Natural killer cell (primary cell): ENCODE results near the gene SPEF1. TPM values are rescaled to one million over a fixed set of nuclear protein-coding genes. Genes with fewer than 3 reads are reported as not detected.

Experiments used
- ATAC-seq, 3 donors: fragments of 150-1000 bp in 2 of 3; fragments of 200-7000 bp in 1 of 3; cut with Tn5 transposase; 1 replicate in 1 of 3; 2 replicates in 2 of 3; pipeline ENCODE4 v1.10.0; 2021; ENCODE audit warnings: mild to moderate bottlenecking in 2 of 3, moderate library complexity in 2 of 3
- DNase-seq, 2 donors: peaks; one replicate each; pipeline versions ENCODE4 v3.0.0 to v3.0.0-alpha.2; 2013 to 2021; ENCODE audit warnings: mixed read lengths in 1 of 2
- H3K27ac ChIP-seq: one replicate; pipeline ENCODE4 v1.5.1; 2013; ENCODE audit warnings: mild to moderate bottlenecking, low read length
- H3K27me3 ChIP-seq: one replicate; pipeline ENCODE4 v1.6.1; 2013; ENCODE audit warnings: low read length; ENCODE audit not compliant: control insufficient read depth, insufficient read depth
- H3K36me3 ChIP-seq: one replicate; pipeline ENCODE4 v1.6.1; 2013; ENCODE audit warnings: low read length; ENCODE audit not compliant: control insufficient read depth, insufficient read depth
- H3K4me1 ChIP-seq: one replicate; pipeline ENCODE4 v1.6.1; 2013; ENCODE audit warnings: low read length; ENCODE audit not compliant: control insufficient read depth, insufficient read depth
- H3K4me3 ChIP-seq: one replicate; pipeline ENCODE4 v1.5.1; 2013; ENCODE audit warnings: low read length
- H3K9me3 ChIP-seq: one replicate; pipeline ENCODE4 v1.6.1; 2013; ENCODE audit warnings: low read length; ENCODE audit not compliant: control insufficient read depth, insufficient read depth
- H3K27ac Mint-ChIP-seq, 2 donors: one replicate each; pipeline ENCODE4 v1.8.0; 2022; ENCODE audit warnings: mild to moderate bottlenecking in 2 of 2, mixed read lengths in 2 of 2, moderate library complexity in 1 of 2
- H3K27me3 Mint-ChIP-seq, 2 donors: one replicate each; pipeline ENCODE4 v1.8.0; 2022; ENCODE audit warnings: low read depth in 2 of 2, mixed read lengths in 2 of 2
- H3K36me3 Mint-ChIP-seq: one replicate; pipeline ENCODE4 v1.8.0; 2022; ENCODE audit warnings: mixed read lengths
- H3K4me1 Mint-ChIP-seq, 2 donors: one replicate each; pipeline ENCODE4 v1.8.0; 2022; ENCODE audit warnings: mixed read lengths in 2 of 2
- H3K4me3 Mint-ChIP-seq: one replicate; pipeline ENCODE4 v1.8.0; 2022; ENCODE audit warnings: mild to moderate bottlenecking, moderate library complexity, mixed read lengths
- H3K9me3 Mint-ChIP-seq, 2 donors: one replicate each; pipeline ENCODE4 v1.8.0; 2022; ENCODE audit warnings: mixed read lengths in 2 of 2
- WGBS: methylation state at CpG from one replicate; pipeline ENCODE4 v1.1.7; 2013; ENCODE audit warnings: missing lambda C conversion rate; ENCODE audit not compliant: insufficient coverage; 5-methylcytosine and 5-hydroxymethylcytosine counted together
- intact Hi-C: fragments of 100-400 bp; cut with micrococcal nuclease; formaldehyde crosslinking; loops from one replicate; pipeline ENCODE4 v1.14.2; 2022
- total RNA-seq, 4 donors: library from RNA; stranded (reverse); fragments of 120-200 nt in 1 of 4; gene quantifications; one replicate each; pipeline versions ENCODE4 v1.2.3 to v1.2.4, GENCODE V29; 2013 to 2022
- TF ChIP-seq, protein P1 (sequence below): fragments of 200-600 bp; IDR thresholded peaks from one replicate; pipeline ENCODE4 v1.8.0; 2022; ENCODE audit warnings: antibody characterized with exemption

Gene SPEF1
- total RNA-seq, 3 donors from 2014 or later (not counting 1 experiment from before 2014, with no cell fraction given), result 0.23 TPM; not detected in 2

DNA sequence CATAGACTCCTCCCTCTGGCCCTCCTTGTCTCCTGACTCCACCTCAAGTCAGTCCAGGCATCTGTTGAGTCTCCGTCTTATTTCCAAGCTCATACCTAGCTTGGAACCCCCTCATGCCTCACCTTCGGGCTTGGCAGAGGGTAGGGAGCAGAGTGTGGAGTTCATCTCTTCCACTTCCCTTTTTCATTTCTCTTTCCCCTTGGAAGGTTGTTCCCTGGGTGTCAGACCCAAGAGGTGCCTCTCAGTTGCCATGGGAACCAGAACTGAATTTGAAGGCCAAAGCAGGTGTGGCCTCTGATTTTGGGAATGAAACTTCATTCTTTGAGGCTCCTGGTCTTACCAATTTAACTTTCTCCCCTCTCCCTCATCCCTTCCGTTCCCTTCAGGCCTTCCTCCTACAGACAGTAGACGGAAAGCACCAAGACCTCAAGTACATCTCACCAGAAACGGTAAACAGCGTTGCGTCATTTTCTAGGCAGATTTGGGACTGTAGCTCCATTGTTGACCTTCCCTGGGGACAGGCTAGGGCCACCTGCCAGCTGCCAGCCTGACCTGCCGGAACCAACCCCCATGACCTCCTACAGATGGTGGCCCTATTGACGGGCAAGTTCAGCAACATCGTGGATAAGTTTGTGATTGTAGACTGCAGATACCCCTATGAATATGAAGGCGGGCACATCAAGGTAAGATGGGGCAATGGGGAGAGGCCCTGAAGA lies 21.4 kb upstream of the SPEF1 start:
- Mint-ChIP-seq H3K4me3 (peak overlapping the region; percentile 6), H3K36me3 (peaks cover 19% of the 10 kb centered on the region), H3K4me1 (peaks cover 38 to 72% of the 10 kb centered on the region in 2 donors), H3K27ac (peak overlapping the region in 1 of 2 donors; percentile 73), H3K27me3 (no peaks in the 10 kb centered on the region), H3K9me3 (no peaks in the 10 kb centered on the region)
- Histone ChIP-seq H3K27ac (no peak overlapping the region), H3K4me3 (no peak overlapping the region), H3K9me3 (no peaks in the 10 kb centered on the region), H3K27me3 (no peaks in the 10 kb centered on the region), H3K36me3 (peaks cover 73% of the 10 kb centered on the region), H3K4me1 (peaks cover 93% of the 10 kb centered on the region)
- DNase-seq (no peak), ATAC-seq (no peak)
- intact Hi-C loops, result no loop called here
- TF ChIP-seq, protein P1, sequence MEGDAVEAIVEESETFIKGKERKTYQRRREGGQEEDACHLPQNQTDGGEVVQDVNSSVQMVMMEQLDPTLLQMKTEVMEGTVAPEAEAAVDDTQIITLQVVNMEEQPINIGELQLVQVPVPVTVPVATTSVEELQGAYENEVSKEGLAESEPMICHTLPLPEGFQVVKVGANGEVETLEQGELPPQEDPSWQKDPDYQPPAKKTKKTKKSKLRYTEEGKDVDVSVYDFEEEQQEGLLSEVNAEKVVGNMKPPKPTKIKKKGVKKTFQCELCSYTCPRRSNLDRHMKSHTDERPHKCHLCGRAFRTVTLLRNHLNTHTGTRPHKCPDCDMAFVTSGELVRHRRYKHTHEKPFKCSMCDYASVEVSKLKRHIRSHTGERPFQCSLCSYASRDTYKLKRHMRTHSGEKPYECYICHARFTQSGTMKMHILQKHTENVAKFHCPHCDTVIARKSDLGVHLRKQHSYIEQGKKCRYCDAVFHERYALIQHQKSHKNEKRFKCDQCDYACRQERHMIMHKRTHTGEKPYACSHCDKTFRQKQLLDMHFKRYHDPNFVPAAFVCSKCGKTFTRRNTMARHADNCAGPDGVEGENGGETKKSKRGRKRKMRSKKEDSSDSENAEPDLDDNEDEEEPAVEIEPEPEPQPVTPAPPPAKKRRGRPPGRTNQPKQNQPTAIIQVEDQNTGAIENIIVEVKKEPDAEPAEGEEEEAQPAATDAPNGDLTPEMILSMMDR, result no peak
- 80% methylated on average over 9 of the region's 11 CpGs for WGBS

DNA sequence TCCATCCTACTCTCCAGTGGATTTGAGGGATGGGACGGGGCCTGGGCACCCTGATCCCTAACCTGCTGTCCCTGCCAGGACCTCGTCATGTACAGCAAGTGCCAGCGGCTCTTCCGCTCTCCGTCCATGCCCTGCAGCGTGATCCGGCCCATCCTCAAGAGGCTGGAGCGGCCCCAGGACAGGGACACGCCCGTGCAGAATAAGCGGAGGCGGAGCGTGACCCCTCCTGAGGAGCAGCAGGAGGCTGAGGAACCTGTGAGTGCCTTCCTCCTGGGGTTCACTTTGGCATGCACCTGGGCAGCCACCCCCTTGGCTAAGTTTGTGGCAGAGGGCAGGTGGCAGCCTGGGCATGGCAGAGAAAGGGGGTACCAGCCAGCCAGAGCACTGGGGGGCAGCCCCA lies 20.6 kb upstream of the SPEF1 start:
- no peak overlapping the region for H3K4me3 ChIP-seq
- no peaks in the 10 kb centered on the region for H3K9me3 ChIP-seq
- ATAC-seq (no peak), DNase-seq (no peak)
- H3K9me3 Mint-ChIP-seq, result no peaks in the 10 kb centered on the region
- H3K27ac ChIP-seq, result no peak overlapping the region
- H3K27ac Mint-ChIP-seq, result no peak overlapping the region
- 98% methylated on average over 13 of the region's 13 CpGs for WGBS
- TF ChIP-seq, protein P1, result no peak
- peaks cover 19% of the 10 kb centered on the region for H3K36me3 Mint-ChIP-seq
- H3K27me3 ChIP-seq, result no peaks in the 10 kb centered on the region
- peaks cover 93% of the 10 kb centered on the region for H3K4me1 ChIP-seq
- H3K36me3 ChIP-seq, result peaks cover 74% of the 10 kb centered on the region
- H3K4me3 Mint-ChIP-seq, result no peak overlapping the region
- H3K27me3 Mint-ChIP-seq, result no peaks in the 10 kb centered on the region
- intact Hi-C loops, result no loop called here
- peaks cover 39 to 72% of the 10 kb centered on the region in 2 donors for H3K4me1 Mint-ChIP-seq

DNA sequence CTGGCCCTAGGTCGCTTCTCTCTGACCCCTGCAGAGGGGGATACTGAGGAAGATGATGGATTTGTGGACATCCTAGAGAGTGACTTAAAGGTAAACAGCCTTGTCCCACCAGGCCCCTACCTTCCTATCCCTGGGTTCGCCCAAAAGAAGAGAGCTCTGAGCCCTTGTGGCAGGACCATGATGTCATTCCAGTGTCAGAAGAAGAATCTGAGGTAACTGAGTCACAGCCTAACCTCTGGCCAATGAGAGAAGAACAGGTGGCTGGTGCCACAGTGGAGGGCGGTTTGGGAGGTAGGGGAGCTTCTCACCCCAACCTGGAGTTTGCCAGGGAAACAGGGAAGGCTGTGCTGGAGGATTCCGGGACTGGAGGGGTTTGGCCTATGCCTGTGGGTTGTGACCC lies 20.1 kb upstream of the SPEF1 start:
- no peak overlapping the region for H3K27ac ChIP-seq
- H3K9me3 Mint-ChIP-seq, result no peaks in the 10 kb centered on the region
- intact Hi-C loops, result no loop called here
- H3K27me3 ChIP-seq, result no peaks in the 10 kb centered on the region
- peaks cover 94% of the 10 kb centered on the region for H3K4me1 ChIP-seq
- H3K9me3 ChIP-seq, result no peaks in the 10 kb centered on the region
- no peak overlapping the region for H3K4me3 Mint-ChIP-seq
- H3K4me3 ChIP-seq, result no peak overlapping the region
- no peaks in the 10 kb centered on the region for H3K27me3 Mint-ChIP-seq
- no peak for ATAC-seq
- H3K4me1 Mint-ChIP-seq, result peaks cover 37 to 73% of the 10 kb centered on the region in 2 donors
- H3K27ac Mint-ChIP-seq, result no peak overlapping the region
- H3K36me3 ChIP-seq, result peaks cover 71% of the 10 kb centered on the region
- TF ChIP-seq, protein P1, result no peak
- H3K36me3 Mint-ChIP-seq, result peaks cover 19% of the 10 kb centered on the region
- WGBS, result 99% methylated on average over 4 of the region's 4 CpGs
- DNase-seq, result no peak

DNA sequence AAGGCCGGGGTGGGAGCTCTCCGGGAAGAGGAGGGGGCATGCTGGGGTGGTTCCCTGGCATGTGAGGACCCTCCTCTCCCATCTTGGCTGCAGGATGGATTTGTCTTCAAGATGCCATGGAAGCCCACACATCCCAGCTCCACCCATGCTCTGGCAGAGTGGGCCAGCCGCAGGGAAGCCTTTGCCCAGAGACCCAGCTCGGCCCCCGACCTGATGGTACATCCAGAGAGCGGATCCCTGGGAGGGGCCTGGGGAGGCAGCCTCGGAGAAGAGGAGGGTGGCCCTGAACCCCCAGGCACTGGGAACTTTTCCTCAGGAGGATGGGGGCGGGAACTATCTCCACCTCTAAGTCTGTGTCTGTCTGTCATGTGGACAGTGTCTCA lies 19.6 kb upstream of the SPEF1 start:
- Mint-ChIP-seq H3K9me3 (no peaks in the 10 kb centered on the region), H3K4me1 (peaks cover 37 to 72% of the 10 kb centered on the region in 2 donors), H3K27ac (peak overlapping the region in 1 of 2 donors; percentile 45), H3K27me3 (no peaks in the 10 kb centered on the region), H3K36me3 (peaks cover 19% of the 10 kb centered on the region), H3K4me3 (no peak overlapping the region)
- ATAC-seq, result no peak
- TF ChIP-seq, protein P1, result no peak
- Histone ChIP-seq H3K27ac (peak overlapping the region; percentile 64), H3K36me3 (peaks cover 67% of the 10 kb centered on the region), H3K4me3 (no peak overlapping the region), H3K4me1 (peaks cover 92% of the 10 kb centered on the region), H3K27me3 (no peaks in the 10 kb centered on the region), H3K9me3 (no peaks in the 10 kb centered on the region)
- DNase-seq, result no peak
- WGBS, result 97% methylated on average over 8 of the region's 8 CpGs
- intact Hi-C loops, result no loop called here
